ENCODE results near the gene PIH1D2.
"Not testable (repeated sequence)": the region's sequence is repeated elsewhere in the genome, so short reads cannot be mapped to it uniquely, and the experiment has no call there.

The PIH1D2 gene

GRCh38 chr11:112073941-112074811 lies at the start of gene PIH1D2, which contains the start of gene NKAPD1:
Gene PIH1D2, minus strand, starts transcription at chr11:112074017. Its CDS starts 843 bp downstream, at chr11:112073174.
Gene NKAPD1, plus strand, starts transcription at chr11:112074299. Its CDS starts 1,276 bp downstream, at chr11:112075575.
- DNase-seq = peak; percentile 63 to 76

DNA sequence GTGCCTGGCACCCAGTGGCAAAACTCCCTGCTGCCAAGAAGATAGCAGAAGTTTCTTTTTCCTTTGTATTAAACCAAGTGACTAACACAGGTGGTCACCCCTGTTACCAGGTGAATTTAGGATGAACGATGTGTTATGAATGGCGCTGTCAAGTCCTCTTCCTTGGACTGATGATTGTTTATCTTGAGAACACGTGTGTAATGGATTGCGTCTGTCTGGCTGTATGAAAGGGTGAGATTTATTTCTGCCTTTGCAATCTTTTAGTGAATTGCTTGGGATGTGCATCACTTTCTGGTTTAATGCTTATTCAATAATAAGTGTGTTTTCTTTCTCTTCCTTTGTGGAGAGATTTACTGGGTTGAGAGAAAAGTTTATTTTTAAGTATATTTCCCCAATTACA lies 49.3 kb upstream of the PIH1D2 start:
- DNase-seq = no peak

DNA sequence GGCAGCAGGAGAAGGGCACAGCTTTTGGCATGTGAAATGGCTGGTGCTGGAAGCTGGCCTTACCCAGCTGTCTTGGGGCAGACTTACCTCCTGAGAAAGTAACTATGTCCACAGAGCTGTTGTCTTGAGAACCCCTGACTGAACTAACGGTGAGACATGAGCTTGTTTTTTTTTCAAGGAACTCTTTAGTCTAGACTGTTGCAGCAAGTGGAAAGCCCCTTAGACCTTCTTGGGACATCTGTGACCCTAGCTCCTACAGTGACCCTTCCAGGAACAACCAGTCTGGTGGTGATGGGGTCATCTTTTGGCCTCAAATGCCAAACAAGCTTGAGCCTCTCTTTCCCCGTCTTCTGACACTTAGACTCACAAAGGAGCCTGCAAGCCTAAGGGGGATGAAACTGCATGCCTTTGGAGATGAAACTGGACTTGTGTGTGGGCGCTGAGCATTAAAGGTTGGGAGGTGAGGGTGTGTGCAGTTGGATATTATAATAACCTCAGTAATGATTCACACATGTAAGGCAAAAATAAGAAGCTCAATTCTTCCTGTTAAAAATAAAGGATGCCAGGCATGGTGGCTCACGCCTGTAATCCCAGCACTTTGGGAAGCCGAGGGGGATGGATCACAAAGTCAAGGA lies 48.3 kb upstream of the PIH1D2 start:
- no peak for DNase-seq

DNA sequence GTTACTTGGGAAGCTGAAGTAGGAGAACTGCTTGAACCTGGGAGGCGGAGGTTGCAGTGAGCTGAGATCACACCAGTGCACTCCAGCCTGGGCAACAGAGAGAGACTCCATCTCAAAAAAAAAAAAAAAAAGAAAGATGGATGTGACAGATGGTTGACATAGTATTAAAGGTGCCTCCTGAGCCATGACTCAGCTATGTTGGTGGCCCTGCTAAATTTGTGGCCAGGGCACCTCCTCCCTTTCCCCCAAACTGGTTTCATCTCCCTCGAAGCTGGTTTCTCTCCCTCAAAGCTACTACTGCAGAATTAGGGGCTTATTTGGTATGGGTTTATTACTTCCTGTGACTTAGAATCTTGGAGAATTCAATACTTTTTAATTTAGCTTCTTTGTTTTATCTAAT lies 44.4 kb upstream of the PIH1D2 start:
- DNase-seq = no peak

DNA sequence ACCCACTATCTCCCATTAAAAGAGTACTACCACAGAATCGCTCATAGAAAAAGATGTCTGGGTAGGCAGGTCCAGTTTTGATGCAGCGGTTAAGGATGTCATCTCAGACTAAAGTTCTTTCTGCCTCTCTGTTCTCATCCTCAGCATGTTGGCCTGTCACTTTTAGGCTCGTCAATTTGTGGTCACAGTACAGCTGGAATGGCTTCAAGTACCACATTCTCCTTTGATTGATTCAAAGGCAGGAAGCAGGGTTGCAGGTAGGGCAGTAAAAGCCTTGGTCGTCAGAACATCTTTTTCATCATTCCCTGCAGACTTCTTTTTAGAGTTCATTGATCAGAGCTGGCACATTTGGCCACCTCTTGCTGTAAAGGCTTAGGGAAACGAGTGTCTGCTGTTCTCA lies 41.6 kb upstream of the PIH1D2 start:
- DNase-seq = no peak

- DNase-seq = no peak
Observed at GRCh38 chr11:112114460-112114859, 40.6 kb upstream of the PIH1D2 start.

- no peak for DNase-seq
Observed at GRCh38 chr11:112113539-112114457, 40.0 kb upstream of the PIH1D2 start.

DNA sequence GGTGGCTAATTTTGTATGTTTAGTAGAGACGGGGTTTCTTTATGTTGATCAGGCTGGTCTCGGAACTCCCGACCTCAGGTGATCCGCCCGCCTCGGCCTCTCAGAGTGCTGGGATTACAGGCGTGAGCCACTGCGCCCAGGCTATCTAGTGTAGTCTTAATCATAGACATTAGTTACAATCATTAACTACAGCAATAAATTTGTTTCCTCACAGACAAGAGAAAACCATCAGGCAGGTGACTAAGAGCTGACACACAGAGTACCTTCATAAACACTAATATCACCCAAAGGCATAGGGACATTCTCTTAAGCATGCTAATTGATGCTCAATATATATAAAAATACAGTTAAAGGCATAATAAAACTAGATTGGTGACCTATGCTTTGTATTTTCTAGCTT lies 32.3 kb upstream of the PIH1D2 start:
- no peak for DNase-seq

GRCh38 chr11:112103446-112103845 lies 29.6 kb upstream of the PIH1D2 start:
- no peak for DNase-seq

- no peak for DNase-seq
Observed at GRCh38 chr11:112100462-112100861, 26.6 kb upstream of the PIH1D2 start.

- no peak for DNase-seq
Observed at GRCh38 chr11:112097734-112098528, 24.1 kb upstream of the PIH1D2 start.

DNA sequence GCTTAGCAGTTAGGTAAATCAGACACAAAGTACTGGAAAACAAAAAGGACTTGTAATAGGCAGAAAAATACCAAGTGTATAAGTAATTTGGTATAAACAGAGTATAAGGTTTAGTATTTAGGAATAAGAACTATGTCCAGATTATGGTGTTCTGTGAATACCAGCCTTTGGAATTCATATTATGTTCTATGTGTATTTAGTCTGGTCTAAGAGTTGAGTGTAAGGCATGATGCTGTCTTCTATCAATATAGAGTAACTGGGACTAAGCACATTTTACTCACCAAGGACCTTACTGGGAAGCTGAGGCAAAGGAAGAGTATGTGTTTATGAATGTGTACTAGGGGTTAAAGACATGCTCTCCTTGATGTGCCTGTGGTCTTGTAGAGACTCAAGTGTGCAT lies 22.4 kb upstream of the PIH1D2 start:
- DNase-seq = no peak

GRCh38 chr11:112095302-112095701 lies 21.5 kb upstream of the PIH1D2 start:
- DNase-seq = not testable (repeated sequence)

DNA sequence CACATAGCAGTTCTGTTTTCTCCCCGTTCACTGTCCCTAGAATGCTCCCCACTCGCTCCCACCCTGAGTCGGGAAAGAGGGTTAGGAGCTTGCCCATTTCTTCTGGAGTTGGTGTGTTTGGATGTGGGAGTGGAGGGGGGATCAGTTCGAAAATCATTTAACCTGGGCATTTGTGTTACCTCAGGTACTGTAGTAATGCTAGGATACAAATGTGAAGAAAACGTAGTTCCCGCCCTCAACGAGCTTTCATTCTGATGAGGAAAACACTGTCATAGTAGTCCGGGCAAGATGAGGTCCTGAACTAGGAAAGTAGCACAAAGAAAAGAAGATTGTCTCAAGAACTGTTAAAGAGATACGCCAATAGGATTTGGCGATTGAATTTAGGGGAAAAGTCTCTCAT lies 13.4 kb upstream of the PIH1D2 start:
- DNase-seq = no peak

GRCh38 chr11:112086422-112087191 lies 12.8 kb upstream of the PIH1D2 start, which contains the start of the genes SDHD and TIMM8B:
Gene SDHD, plus strand, starts transcription at chr11:112086873. Its CDS starts 35 bp downstream, at chr11:112086908.
Gene TIMM8B, minus strand, starts transcription at chr11:112086756. Its CDS starts 33 bp downstream, at chr11:112086723.
- peak; percentile 89 to 94 for DNase-seq

- DNase-seq = peak; percentile 32 to 34
Observed at GRCh38 chr11:112085822-112086421, 12.1 kb upstream of the PIH1D2 start.

- no peak for DNase-seq
Observed at GRCh38 chr11:112082729-112083128, 8.9 kb upstream of the PIH1D2 start.

GRCh38 chr11:112062923-112063322 lies 10.9 kb downstream of the PIH1D2 start:
- no peak for DNase-seq

- no peak for DNase-seq
Observed at GRCh38 chr11:112058103-112058502, 15.7 kb downstream of the PIH1D2 start.

GRCh38 chr11:112057170-112057569 lies 16.6 kb downstream of the PIH1D2 start:
- no peak for DNase-seq

GRCh38 chr11:112051768-112052167 lies 22.0 kb downstream of the PIH1D2 start:
- no peak for DNase-seq

All from stimulated activated CD4-positive, alpha-beta T cell treated with anti-CD3 and anti-CD28 coated beads, Interleukin-4, amount 100 ng/mL, for 4 hours (primary cell).